Measurements from ENCODE around the gene AHNAK2. TPM values are rescaled to one million over a fixed set of nuclear protein-coding genes. Genes with fewer than 3 reads are reported as not detected.

The AHNAK2 gene
- total RNA-seq, 1 experiment from 2014 or later = 45.0 TPM

DNA sequence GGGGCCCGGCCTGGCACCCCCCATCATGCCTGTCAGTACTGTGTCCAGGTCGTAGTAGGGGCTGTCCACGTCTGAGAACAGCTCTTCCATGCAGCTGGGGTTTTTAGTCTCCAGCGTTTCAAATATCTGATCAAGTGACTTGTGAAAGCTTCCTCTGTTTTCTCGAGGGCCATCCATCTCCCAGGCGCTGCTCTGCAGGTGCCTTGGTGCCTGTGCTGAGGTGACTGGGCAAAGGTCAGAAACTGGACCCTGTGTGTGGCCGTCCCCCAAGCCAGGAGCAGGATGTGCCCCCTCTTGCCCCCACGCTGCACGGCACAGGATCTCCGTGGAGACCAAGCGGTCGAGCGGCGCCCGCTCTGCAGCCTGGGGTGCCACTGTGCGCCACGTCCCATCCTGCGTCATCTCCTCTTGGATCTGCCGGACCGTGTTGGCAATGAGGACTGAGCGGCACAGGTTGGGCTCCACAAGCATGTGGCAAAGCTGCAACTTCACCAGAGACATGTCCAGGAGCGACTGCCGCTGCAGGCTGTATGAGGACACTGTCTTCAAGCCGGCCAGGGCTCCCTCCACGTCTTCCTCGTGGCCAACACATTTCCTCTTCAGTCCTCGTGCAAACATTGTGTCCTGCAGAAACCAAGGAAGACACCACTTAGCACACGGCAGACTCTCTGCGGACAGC is 33.3 kb upstream of the AHNAK2 start:
- Histone ChIP-seq H3K27me3 (ENCODE audit: insufficient read depth, low read length) (no peaks in the 10 kb centered on the region), H3K27ac (ENCODE audit: low read depth, low read length) (no peak overlapping the region), H3K4me2 (ENCODE audit: low read length) (no peak overlapping the region), H3K4me1 (ENCODE audit: control insufficient read depth in 1 of 2, insufficient read depth in 2 of 2, low read length in 2 of 2) (peaks cover under 1 to 3% of the 10 kb centered on the region in 2 experiments; a peak in 1 of 4 replicates), H4K20me1 (ENCODE audit: insufficient read depth) (peaks cover 25% of the 10 kb centered on the region; the same call in 1 of the 2 replicates), H2AFZ (ENCODE audit: low read depth, low read length, poor library complexity, severe bottlenecking) (no peak overlapping the region), H3K9ac (ENCODE audit: low read length) (no peak overlapping the region), H3K79me2 (ENCODE audit: insufficient read depth, low read length) (peaks cover 81% of the 10 kb centered on the region), H3K36me3 (ENCODE audit: control insufficient read depth in 1 of 2, insufficient read depth in 2 of 2, low read length in 2 of 2) (peaks cover 29 to 32% of the 10 kb centered on the region in 2 experiments), H3K4me3 (replicated peaks in 1 of 2; ENCODE audit: low read depth in 1 of 2, low read length in 2 of 2) (no peak overlapping the region), H3K9me2 (ENCODE audit: insufficient read depth) (no peaks in the 10 kb centered on the region), H3K9me3 (ENCODE audit: control insufficient read depth in 1 of 2, insufficient read depth in 1 of 2, low read depth in 1 of 2, low read length in 2 of 2) (no peaks in the 10 kb centered on the region)
- DNase-seq (ENCODE audit: low read depth, low spot score) (no peak), ATAC-seq (no peak)
- RAD21 ChIA-PET (ENCODE audit: low non-redundant PET in 1 of 2, low total read pairs in 2 of 2, uncharacterized antibody in 2 of 2, unreplicated experiment in 2 of 2) = no interaction called here
- TF ChIP-seq ELF1 (IDR thresholded peaks at IDR 0.05; ENCODE audit: borderline replicate concordance, low read depth) (no peak), FOSL1 (IDR thresholded peaks at IDR 0.05; ENCODE audit: low read depth) (no peak), YY1 (IDR thresholded peaks at IDR 0.05; ENCODE audit: extremely low read depth, insufficient replicate concordance, low read depth, low read length) (no peak), POLR2A (IDR thresholded peaks at IDR 0.05; ENCODE audit: borderline replicate concordance, extremely low read depth, insufficient read depth, insufficient read length) (no peak), TCF7L2 (IDR thresholded peaks at IDR 0.05; ENCODE audit: borderline replicate concordance, extremely low read depth, insufficient read depth, insufficient read length) (no peak), POLR2AphosphoS5 (IDR thresholded peaks at IDR 0.05; ENCODE audit: low read depth, low read length) (no peak), CBX3 (IDR thresholded peaks at IDR 0.05; ENCODE audit: low read depth) (no peak), SIN3A (IDR thresholded peaks at IDR 0.05; ENCODE audit: low read depth) (no peak), RAD21 (IDR thresholded peaks at IDR 0.05; ENCODE audit: low read depth) (no peak), ZNF274 (IDR thresholded peaks at IDR 0.05; ENCODE audit: low read depth, low read length) (no peak)
- TF ChIP-seq, protein P1, sequence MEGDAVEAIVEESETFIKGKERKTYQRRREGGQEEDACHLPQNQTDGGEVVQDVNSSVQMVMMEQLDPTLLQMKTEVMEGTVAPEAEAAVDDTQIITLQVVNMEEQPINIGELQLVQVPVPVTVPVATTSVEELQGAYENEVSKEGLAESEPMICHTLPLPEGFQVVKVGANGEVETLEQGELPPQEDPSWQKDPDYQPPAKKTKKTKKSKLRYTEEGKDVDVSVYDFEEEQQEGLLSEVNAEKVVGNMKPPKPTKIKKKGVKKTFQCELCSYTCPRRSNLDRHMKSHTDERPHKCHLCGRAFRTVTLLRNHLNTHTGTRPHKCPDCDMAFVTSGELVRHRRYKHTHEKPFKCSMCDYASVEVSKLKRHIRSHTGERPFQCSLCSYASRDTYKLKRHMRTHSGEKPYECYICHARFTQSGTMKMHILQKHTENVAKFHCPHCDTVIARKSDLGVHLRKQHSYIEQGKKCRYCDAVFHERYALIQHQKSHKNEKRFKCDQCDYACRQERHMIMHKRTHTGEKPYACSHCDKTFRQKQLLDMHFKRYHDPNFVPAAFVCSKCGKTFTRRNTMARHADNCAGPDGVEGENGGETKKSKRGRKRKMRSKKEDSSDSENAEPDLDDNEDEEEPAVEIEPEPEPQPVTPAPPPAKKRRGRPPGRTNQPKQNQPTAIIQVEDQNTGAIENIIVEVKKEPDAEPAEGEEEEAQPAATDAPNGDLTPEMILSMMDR (IDR thresholded peaks at IDR 0.05 in 2 of 3, conservative IDR thresholded peaks at IDR 0.05 in 1 of 3; ENCODE audit: borderline replicate concordance in 1 of 3, insufficient read depth in 1 of 3, low read depth in 2 of 3, low read length in 2 of 3) = no peak
- TF ChIP-seq, protein P2, sequence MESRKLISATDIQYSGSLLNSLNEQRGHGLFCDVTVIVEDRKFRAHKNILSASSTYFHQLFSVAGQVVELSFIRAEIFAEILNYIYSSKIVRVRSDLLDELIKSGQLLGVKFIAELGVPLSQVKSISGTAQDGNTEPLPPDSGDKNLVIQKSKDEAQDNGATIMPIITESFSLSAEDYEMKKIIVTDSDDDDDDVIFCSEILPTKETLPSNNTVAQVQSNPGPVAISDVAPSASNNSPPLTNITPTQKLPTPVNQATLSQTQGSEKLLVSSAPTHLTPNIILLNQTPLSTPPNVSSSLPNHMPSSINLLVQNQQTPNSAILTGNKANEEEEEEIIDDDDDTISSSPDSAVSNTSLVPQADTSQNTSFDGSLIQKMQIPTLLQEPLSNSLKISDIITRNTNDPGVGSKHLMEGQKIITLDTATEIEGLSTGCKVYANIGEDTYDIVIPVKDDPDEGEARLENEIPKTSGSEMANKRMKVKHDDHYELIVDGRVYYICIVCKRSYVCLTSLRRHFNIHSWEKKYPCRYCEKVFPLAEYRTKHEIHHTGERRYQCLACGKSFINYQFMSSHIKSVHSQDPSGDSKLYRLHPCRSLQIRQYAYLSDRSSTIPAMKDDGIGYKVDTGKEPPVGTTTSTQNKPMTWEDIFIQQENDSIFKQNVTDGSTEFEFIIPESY (IDR thresholded peaks at IDR 0.05; ENCODE audit: extremely low read depth, insufficient replicate concordance, low read length) = no peak
- CTCF ChIA-PET = no interaction called here
- no TSS peak for BruUV-seq (replicated peaks)
- POLR2A ChIA-PET = interaction anchor here (1.4 kb wide), 1 partner anchor 9 kb away, joined by 3 read pairs; the partner anchor contains the start of gene CDCA4
- intact Hi-C loops (cut with micrococcal nuclease) = no loop called here

All from HCT116 (cell line).